ENCODE data around the gene CRLF2.

CRLF2 gene

GRCh38 chrX:1223242-1223600 lies 10.8 kb upstream of the CRLF2 start:
- TF ChIP-seq, protein P1, sequence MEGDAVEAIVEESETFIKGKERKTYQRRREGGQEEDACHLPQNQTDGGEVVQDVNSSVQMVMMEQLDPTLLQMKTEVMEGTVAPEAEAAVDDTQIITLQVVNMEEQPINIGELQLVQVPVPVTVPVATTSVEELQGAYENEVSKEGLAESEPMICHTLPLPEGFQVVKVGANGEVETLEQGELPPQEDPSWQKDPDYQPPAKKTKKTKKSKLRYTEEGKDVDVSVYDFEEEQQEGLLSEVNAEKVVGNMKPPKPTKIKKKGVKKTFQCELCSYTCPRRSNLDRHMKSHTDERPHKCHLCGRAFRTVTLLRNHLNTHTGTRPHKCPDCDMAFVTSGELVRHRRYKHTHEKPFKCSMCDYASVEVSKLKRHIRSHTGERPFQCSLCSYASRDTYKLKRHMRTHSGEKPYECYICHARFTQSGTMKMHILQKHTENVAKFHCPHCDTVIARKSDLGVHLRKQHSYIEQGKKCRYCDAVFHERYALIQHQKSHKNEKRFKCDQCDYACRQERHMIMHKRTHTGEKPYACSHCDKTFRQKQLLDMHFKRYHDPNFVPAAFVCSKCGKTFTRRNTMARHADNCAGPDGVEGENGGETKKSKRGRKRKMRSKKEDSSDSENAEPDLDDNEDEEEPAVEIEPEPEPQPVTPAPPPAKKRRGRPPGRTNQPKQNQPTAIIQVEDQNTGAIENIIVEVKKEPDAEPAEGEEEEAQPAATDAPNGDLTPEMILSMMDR (conservative IDR thresholded peaks at IDR 0.05): no peak
- H3K27ac ChIP-seq: no peak overlapping the region

DNA sequence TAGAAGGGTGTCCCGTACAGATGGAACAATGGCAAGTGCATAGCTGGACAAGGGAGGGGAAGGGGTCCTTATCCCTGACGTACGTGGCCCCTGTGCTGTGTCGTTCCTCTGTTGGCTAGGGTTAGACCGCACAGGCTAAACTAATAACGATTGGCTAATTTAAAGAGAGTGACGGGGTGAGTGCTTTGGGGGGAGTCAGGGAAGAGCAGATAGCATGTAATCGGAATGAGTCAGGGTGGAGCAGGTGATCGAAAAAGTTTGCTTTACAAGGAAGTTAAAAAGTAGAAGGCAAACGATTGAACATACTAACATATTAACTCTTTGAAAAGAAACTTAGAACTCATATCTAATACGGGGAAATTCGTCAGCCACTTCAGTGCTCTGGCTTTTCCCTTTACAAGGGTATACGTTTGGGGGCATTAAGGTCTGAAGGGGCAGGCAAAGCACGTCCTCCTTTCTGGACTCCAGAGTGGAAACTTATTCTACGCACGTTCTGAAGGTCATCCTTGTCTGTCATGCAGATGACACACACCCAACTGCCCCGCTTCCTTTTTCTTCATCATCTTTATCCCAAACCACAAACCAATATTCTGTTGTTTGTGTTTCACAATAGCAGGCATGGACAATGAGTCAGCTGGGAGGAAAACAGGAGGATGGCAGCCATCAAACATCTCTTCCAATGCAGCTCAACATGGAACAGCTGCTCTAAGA lies 10.2 kb upstream of the CRLF2 start:
- TF ChIP-seq, protein P1 (conservative IDR thresholded peaks at IDR 0.05): no peak
- no peak overlapping the region for H3K27ac ChIP-seq

GRCh38 chrX:1221296-1221845 lies 8.9 kb upstream of the CRLF2 start:
- TF ChIP-seq, protein P1 (conservative IDR thresholded peaks at IDR 0.05): no peak
- H3K27ac ChIP-seq: no peak overlapping the region

DNA sequence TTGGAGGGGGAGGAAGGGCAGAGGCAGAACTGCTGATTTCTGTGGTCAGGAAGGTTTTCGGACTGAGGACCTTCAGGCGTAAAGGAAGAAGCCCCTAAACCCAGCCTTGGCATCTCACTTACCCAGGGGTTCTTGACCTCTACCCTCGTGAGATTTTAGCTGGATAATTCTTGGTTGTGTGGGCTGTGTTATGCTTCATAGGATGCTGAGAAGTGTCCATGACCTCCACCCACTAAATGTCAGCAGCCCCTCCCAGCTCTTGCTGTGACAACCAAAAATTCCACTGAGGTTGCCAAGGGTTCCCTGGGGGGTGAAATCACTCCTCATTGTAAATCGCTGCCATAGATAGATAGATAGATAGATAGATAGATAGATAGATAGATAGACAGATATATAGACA lies 5.8 kb upstream of the CRLF2 start:
- no peak overlapping the region for H3K27ac ChIP-seq
- TF ChIP-seq, protein P1 (conservative IDR thresholded peaks at IDR 0.05): no peak

- H3K27ac ChIP-seq: no peak overlapping the region
Observed at GRCh38 chrX:1215123-1215823, 2.8 kb upstream of the CRLF2 start.

GRCh38 chrX:1213971-1214370 lies 1.5 kb upstream of the CRLF2 start:
- H3K27ac ChIP-seq: no peak overlapping the region
- TF ChIP-seq, protein P1 (conservative IDR thresholded peaks at IDR 0.05): no peak

More at GRCh38 chrX:1215123-1215823, 2.8 kb upstream of the CRLF2 start:
- TF ChIP-seq, protein P1 (conservative IDR thresholded peaks at IDR 0.05): no peak

GRCh38 chrX:1210844-1211243 lies 1.6 kb downstream of the CRLF2 start:
- TF ChIP-seq, protein P1 (conservative IDR thresholded peaks at IDR 0.05): no peak
- H3K27ac ChIP-seq: no peak overlapping the region

Data from VCaP (cell line).